Activated CD8-positive, alpha-beta memory T cell treated with anti-CD3 and anti-CD28 coated beads, Interleukin-2, amount 50 U/mL, for 48 hours (primary cell): ENCODE data around the gene EEF1G.

Experiments
- DNase-seq: peaks from one replicate; pipeline ENCODE4 v3.0.0-alpha.2; 2020

EEF1G gene

GRCh38 chr11:62538470-62539237, 35.0 kb downstream of the EEF1G start:
- DNase-seq = no peak

DNA sequence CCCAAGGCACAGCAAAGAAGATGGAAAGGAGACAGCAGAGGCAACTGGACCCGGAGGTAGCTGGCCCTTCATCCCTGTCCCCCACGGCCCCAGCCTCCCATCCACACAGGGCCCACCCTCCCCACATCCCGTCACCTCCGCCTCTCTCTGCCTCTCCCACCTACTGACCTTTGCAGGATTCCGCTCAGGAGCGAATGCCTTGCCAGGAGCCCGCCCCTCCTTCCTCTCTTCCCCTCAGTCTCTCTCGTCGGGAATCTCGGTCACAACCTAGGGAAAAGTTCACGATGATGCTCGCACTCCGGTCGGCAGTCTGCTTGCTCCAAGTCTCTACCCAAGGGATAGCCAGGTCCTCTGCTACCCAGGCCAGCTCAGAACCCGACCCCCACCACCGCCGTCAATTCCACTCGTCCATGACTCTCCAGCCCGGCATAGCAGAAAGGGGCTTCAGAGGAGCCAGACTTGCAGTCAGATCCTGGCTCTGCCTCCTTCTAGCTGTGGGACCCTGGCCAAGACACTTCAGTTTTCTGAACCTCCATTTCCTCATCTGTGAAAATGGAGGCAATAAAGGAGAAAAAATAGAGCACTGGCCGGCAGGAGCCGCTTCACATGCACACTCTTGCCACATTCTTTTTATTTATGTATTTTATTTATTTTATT, 37.3 kb downstream of the EEF1G start:
- DNase-seq = no peak

DNA sequence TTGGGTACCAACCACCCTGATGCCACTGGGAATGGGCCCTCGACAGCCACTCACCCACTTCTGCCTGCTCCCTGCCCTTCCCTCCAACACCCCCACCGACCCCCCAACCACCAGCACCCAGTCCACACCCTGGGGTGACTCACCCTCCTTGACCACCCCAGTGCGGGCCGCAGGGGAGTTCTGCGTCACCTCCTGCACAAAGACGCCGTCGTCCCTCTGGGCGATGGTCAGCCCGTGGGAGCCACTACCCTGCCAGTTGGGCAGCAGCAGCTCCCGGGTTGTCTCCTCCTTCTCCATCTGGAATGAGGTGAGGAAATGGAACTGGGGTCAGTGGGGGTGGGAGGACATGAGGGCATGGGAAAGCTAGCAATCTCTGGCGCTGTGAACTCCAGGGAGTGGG, 37.9 kb downstream of the EEF1G start:
- DNase-seq = no peak

GRCh38 chr11:62534779-62535545, 38.7 kb downstream of the EEF1G start:
- DNase-seq = no peak

- DNase-seq = no peak
These were observed 41.6 kb downstream of the EEF1G start for GRCh38 chr11:62532096-62532495.

DNA sequence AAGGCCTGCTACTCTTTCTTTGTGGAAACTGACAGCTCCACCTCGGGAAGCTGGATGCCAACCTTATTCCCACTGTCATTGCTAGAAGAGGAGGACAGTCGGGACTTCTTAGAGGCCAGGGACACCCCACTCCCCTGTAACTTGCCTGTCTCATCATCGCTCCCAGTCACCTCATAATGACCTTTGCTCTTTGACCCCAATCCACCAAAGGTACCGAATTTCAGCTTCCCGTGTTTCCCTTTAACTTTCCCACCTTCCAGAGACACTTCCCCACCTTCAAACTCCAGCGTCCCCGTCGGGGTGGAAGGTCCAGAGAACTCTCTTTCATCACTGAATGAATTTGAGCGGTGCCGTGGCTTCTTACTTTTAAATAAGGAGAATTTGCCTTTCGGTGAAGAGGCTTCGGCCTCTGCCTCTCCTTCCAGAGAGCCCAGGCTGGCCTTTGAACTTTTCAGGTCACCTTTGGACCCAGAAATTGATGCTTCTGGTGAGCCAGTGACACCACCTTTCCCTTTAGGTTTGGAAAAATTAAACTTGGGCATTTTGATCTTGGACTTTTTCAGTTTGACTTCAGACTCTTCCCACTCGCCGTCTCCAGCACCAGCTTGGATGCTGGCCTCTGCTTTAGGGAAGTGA, 56.8 kb downstream of the EEF1G start:
- no peak for DNase-seq

- no peak for DNase-seq
These were observed 59.5 kb downstream of the EEF1G start for GRCh38 chr11:62514151-62514550.

- no peak for DNase-seq
These were observed 60.1 kb downstream of the EEF1G start for GRCh38 chr11:62513626-62514025.

- no peak for DNase-seq
These were observed 60.7 kb downstream of the EEF1G start for GRCh38 chr11:62512961-62513360.
